ENCODE results near the gene FAM110C.
A peak's percentile ranks its signal among the peaks of the same experiment; 100 is the strongest.
"Not testable (repeated sequence)": the region's sequence is repeated elsewhere in the genome, so short reads cannot be mapped to it uniquely, and the experiment has no call there.

FAM110C gene

GRCh38 chr2:29253-29652 is 17.1 kb downstream of the FAM110C start:
- Mint-ChIP-seq H3K9me3 (no peaks in the 10 kb centered on the region), H3K27me3 (peaks cover 12% of the 10 kb centered on the region), H3K4me1 (peaks cover 5% of the 10 kb centered on the region), H3K36me3 (no peaks in the 10 kb centered on the region), H3K27ac (no peak overlapping the region), H3K4me3 (no peak overlapping the region)
- DNase-seq (ENCODE audit: low spot score in 2 of 2) (no peak), ATAC-seq (ENCODE audit: low read depth) (no peak)

GRCh38 chr2:28406-28975 is 17.8 kb downstream of the FAM110C start:
- Mint-ChIP-seq H3K36me3 (no peaks in the 10 kb centered on the region), H3K4me3 (no peak overlapping the region), H3K27me3 (peaks cover 12% of the 10 kb centered on the region), H3K9me3 (no peaks in the 10 kb centered on the region), H3K4me1 (peaks cover 6% of the 10 kb centered on the region), H3K27ac (no peak overlapping the region)
- ATAC-seq (ENCODE audit: low read depth): no peak
- DNase-seq (ENCODE audit: low spot score in 2 of 2): no peak

GRCh38 chr2:26891-27290 is 19.4 kb downstream of the FAM110C start:
- no peak overlapping the region for H3K27ac Mint-ChIP-seq
- DNase-seq (ENCODE audit: low spot score in 2 of 2) (no peak), ATAC-seq (ENCODE audit: low read depth) (no peak)
- H3K4me1 Mint-ChIP-seq: peaks cover 6% of the 10 kb centered on the region
- H3K4me3 Mint-ChIP-seq: no peak overlapping the region
- H3K9me3 Mint-ChIP-seq: no peaks in the 10 kb centered on the region
- H3K27me3 Mint-ChIP-seq: peaks cover 11% of the 10 kb centered on the region
- H3K36me3 Mint-ChIP-seq: no peaks in the 10 kb centered on the region

- no peak for ATAC-seq (ENCODE audit: low read depth)
- Mint-ChIP-seq H3K36me3 (no peaks in the 10 kb centered on the region), H3K27me3 (peaks cover 11% of the 10 kb centered on the region), H3K4me1 (peaks cover 6% of the 10 kb centered on the region), H3K27ac (no peak overlapping the region), H3K9me3 (no peaks in the 10 kb centered on the region), H3K4me3 (no peak overlapping the region)
- DNase-seq (ENCODE audit: low spot score in 2 of 2): no peak
Measured at GRCh38 chr2:25543-25942, 20.8 kb downstream of the FAM110C start.

GRCh38 chr2:24591-24990 is 21.7 kb downstream of the FAM110C start:
- peaks cover 11% of the 10 kb centered on the region for H3K27me3 Mint-ChIP-seq
- H3K36me3 Mint-ChIP-seq; H3K4me3 Mint-ChIP-seq; H3K9me3 Mint-ChIP-seq; DNase-seq (ENCODE audit: low spot score in 2 of 2); H3K27ac Mint-ChIP-seq; H3K4me1 Mint-ChIP-seq; ATAC-seq (ENCODE audit: low read depth): not testable (repeated sequence)

GRCh38 chr2:24107-24506 is 22.2 kb downstream of the FAM110C start:
- no peak for DNase-seq (ENCODE audit: low spot score in 2 of 2)
- no peak for ATAC-seq (ENCODE audit: low read depth)
- Mint-ChIP-seq H3K9me3 (no peaks in the 10 kb centered on the region), H3K4me1 (peaks cover 6% of the 10 kb centered on the region), H3K27me3 (peaks cover 9% of the 10 kb centered on the region), H3K36me3 (no peaks in the 10 kb centered on the region), H3K4me3 (no peak overlapping the region), H3K27ac (no peak overlapping the region)

- ATAC-seq (ENCODE audit: low read depth): no peak
- no peak for DNase-seq (ENCODE audit: low spot score in 2 of 2)
- H3K4me1 Mint-ChIP-seq: peaks cover 5% of the 10 kb centered on the region
- H3K36me3 Mint-ChIP-seq: no peaks in the 10 kb centered on the region
- H3K4me3 Mint-ChIP-seq: no peak overlapping the region
- peaks cover 7% of the 10 kb centered on the region for H3K27me3 Mint-ChIP-seq
- H3K9me3 Mint-ChIP-seq: no peaks in the 10 kb centered on the region
- no peak overlapping the region for H3K27ac Mint-ChIP-seq
Measured at GRCh38 chr2:23283-23682, 23.0 kb downstream of the FAM110C start.

GRCh38 chr2:22244-22643 is 24.1 kb downstream of the FAM110C start:
- H3K4me3 Mint-ChIP-seq; H3K27ac Mint-ChIP-seq; H3K27me3 Mint-ChIP-seq; H3K4me1 Mint-ChIP-seq; H3K36me3 Mint-ChIP-seq; DNase-seq (ENCODE audit: low spot score in 2 of 2); ATAC-seq (ENCODE audit: low read depth); H3K9me3 Mint-ChIP-seq: not testable (repeated sequence)

- not testable (repeated sequence) for ATAC-seq (ENCODE audit: low read depth); H3K9me3 Mint-ChIP-seq; H3K27ac Mint-ChIP-seq; H3K36me3 Mint-ChIP-seq; DNase-seq (ENCODE audit: low spot score in 2 of 2); H3K27me3 Mint-ChIP-seq; H3K4me3 Mint-ChIP-seq; H3K4me1 Mint-ChIP-seq
Measured at GRCh38 chr2:20259-20658, 26.0 kb downstream of the FAM110C start.

GRCh38 chr2:19505-19904 is 26.8 kb downstream of the FAM110C start:
- ATAC-seq (ENCODE audit: low read depth) (no peak), DNase-seq (ENCODE audit: low spot score in 2 of 2) (no peak)
- Mint-ChIP-seq H3K9me3 (no peaks in the 10 kb centered on the region), H3K36me3 (no peaks in the 10 kb centered on the region), H3K27me3 (peaks cover 4% of the 10 kb centered on the region), H3K4me3 (no peak overlapping the region), H3K4me1 (peaks cover 4% of the 10 kb centered on the region), H3K27ac (no peak overlapping the region)

- H3K4me1 Mint-ChIP-seq: no peaks in the 10 kb centered on the region
- no peaks in the 10 kb centered on the region for H3K36me3 Mint-ChIP-seq
- H3K27me3 Mint-ChIP-seq: peaks cover 5% of the 10 kb centered on the region
- H3K4me3 Mint-ChIP-seq: no peak overlapping the region
- H3K27ac Mint-ChIP-seq: no peak overlapping the region
- H3K9me3 Mint-ChIP-seq: no peaks in the 10 kb centered on the region
- DNase-seq (ENCODE audit: low spot score in 2 of 2): no peak
- ATAC-seq (ENCODE audit: low read depth): no peak
Measured at GRCh38 chr2:18402-19271, 27.7 kb downstream of the FAM110C start.

GRCh38 chr2:15916-16315 is 30.4 kb downstream of the FAM110C start:
- ATAC-seq (ENCODE audit: low read depth); DNase-seq (ENCODE audit: low spot score in 2 of 2); H3K27me3 Mint-ChIP-seq; H3K9me3 Mint-ChIP-seq; H3K4me1 Mint-ChIP-seq; H3K27ac Mint-ChIP-seq; H3K36me3 Mint-ChIP-seq; H3K4me3 Mint-ChIP-seq: not testable (repeated sequence)

- Mint-ChIP-seq H3K27me3 (peaks cover 5% of the 10 kb centered on the region), H3K9me3 (no peaks in the 10 kb centered on the region), H3K27ac (no peak overlapping the region), H3K36me3 (no peaks in the 10 kb centered on the region), H3K4me3 (no peak overlapping the region), H3K4me1 (no peaks in the 10 kb centered on the region)
- peak; percentile 31 for ATAC-seq (ENCODE audit: low read depth)
- peak; percentile 30 to 36 for DNase-seq (ENCODE audit: low spot score in 2 of 2)
Measured at GRCh38 chr2:11248-11941, 34.9 kb downstream of the FAM110C start.

- ATAC-seq (ENCODE audit: low read depth): no peak
- no peak for DNase-seq (ENCODE audit: low spot score in 2 of 2)
- Mint-ChIP-seq H3K36me3 (no peaks in the 10 kb centered on the region), H3K4me3 (no peak overlapping the region), H3K27ac (no peak overlapping the region), H3K9me3 (no peaks in the 10 kb centered on the region), H3K4me1 (no peaks in the 10 kb centered on the region), H3K27me3 (peaks cover 2% of the 10 kb centered on the region)
Measured at GRCh38 chr2:10222-10875, 36.0 kb downstream of the FAM110C start.
